Lower lobe of right lung (tissue), 2 donors: Measurements from ENCODE around the gene TSC22D1. TPM values are rescaled to one million over a fixed set of nuclear protein-coding genes. Genes with fewer than 3 reads are reported as not detected.

Source experiments
- ATAC-seq, 2 donors: fragments of 200-7000 bp; cut with Tn5 transposase; one replicate each; pipeline ENCODE4 v1.9.1; 2020 to 2022; ENCODE audit warnings: mild to moderate bottlenecking in 2 of 2, moderate library complexity in 2 of 2
- DNase-seq: peaks from one replicate; pipeline ENCODE4 v3.0.0-alpha.2; 2020
- H3K27ac ChIP-seq: fragments of 200-600 bp; one replicate; pipeline ENCODE4 v1.8.0; 2022
- H3K27me3 ChIP-seq: fragments of 200-600 bp; one replicate; pipeline ENCODE4 v1.8.0; 2022; ENCODE audit warnings: low read depth
- H3K36me3 ChIP-seq: fragments of 200-600 bp; one replicate; pipeline ENCODE4 v1.8.0; 2022; ENCODE audit warnings: mild to moderate bottlenecking
- H3K4me1 ChIP-seq: fragments of 200-600 bp; one replicate; pipeline ENCODE4 v1.8.0; 2022
- H3K4me3 ChIP-seq: fragments of 200-600 bp; one replicate; pipeline ENCODE4 v1.8.0; 2022; ENCODE audit warnings: mild to moderate bottlenecking
- H3K9me3 ChIP-seq: fragments of 200-600 bp; one replicate; pipeline ENCODE4 v1.8.0; 2022
- CTCF ChIP-seq: fragments of 200-600 bp; IDR thresholded peaks from one replicate; pipeline ENCODE4 v1.8.0; 2022; ENCODE audit warnings: antibody characterized with exemption, mild to moderate bottlenecking
- intact Hi-C: fragments of 100-400 bp; cut with DNase I; formaldehyde crosslinking; loops from one replicate; pipeline ENCODE4 v1.11.0; 2022
- total RNA-seq: library from RNA; stranded (reverse); fragmentation: NEBNext Ultra II Directional; extraction: Animal tissue kit (Norgen Biotek cat#: 25700); gene quantifications from one replicate; pipeline ENCODE4 v1.2.1, GENCODE V29; 2021
- donor health status: DM: no; HTN: yes; CAD: no; lungs with severe emphysema.

Gene TSC22D1
- total RNA-seq, 1 donor from 2014 or later, result 163 TPM

DNA sequence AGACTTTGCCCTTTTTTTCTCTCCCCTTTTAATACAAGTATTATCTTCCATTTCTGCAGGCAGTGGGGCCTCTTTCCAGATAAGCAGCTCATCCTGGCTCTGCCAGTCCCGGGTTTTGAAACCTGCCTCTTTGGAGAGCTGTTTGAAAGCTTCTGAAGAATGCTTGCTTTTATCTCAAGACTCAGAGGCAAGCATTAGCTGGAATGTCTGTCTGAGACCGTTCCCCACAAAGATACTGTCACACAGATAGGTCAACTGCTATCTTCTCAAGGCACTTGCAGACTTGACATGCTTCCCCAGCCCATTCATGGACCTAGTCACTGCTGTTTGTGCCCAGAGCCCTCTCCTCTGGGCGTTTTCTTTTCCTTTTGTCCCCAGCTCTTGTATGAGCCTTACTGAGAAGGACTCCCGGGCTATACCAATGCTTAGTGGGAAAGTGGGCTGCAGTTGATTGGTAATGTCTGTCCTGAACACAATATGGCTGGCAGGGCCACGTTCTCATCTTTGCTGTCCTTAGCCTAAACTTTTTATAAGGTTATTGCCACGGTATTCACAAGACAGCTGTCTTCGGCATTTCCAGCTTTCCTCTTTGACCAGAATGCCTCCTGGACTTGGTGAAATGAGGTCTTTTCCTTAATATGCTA, 189.1 kb downstream of the TSC22D1 start:
- intact Hi-C loops, result no loop called here
- TF ChIP-seq CTCF, result no peak
- peak in 1 of 2 donors; percentile 24 for ATAC-seq
- no peaks in the 10 kb centered on the region for H3K27me3 ChIP-seq
- no peaks in the 10 kb centered on the region for H3K9me3 ChIP-seq
- no peak overlapping the region for H3K4me3 ChIP-seq
- peaks cover 4% of the 10 kb centered on the region for H3K4me1 ChIP-seq
- H3K36me3 ChIP-seq, result no peaks in the 10 kb centered on the region
- H3K27ac ChIP-seq, result no peak overlapping the region
- no peak for DNase-seq

GRCh38 chr13:44385847-44386246, 190.3 kb downstream of the TSC22D1 start:
- no peak for TF ChIP-seq CTCF
- Histone ChIP-seq H3K36me3 (no peaks in the 10 kb centered on the region), H3K27ac (no peak overlapping the region), H3K4me3 (no peak overlapping the region), H3K9me3 (no peaks in the 10 kb centered on the region), H3K27me3 (no peaks in the 10 kb centered on the region), H3K4me1 (peaks cover 4% of the 10 kb centered on the region)
- intact Hi-C loops, result no loop called here
- ATAC-seq (no peak), DNase-seq (no peak)

DNA sequence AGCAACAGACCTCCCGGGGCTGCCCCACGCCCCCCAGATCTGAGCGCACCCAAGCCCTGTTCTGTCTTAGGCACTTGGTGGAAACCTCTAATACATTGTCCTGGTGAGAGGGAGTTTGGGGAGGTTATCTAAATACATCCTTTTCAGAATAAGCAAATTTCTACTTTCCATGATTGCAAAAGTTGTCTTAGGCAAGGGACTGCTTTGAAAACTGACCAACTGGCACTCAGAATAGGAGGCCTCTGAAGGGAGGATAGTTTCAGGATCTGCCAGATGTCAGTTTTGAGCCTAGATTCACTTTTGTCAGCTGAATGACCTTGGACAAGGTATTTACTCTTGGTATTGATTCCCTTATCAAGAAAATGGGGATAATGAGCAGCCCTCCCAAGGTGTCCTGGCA, 190.7 kb downstream of the TSC22D1 start:
- Histone ChIP-seq H3K27ac (no peak overlapping the region), H3K27me3 (no peaks in the 10 kb centered on the region), H3K4me3 (no peak overlapping the region), H3K36me3 (no peaks in the 10 kb centered on the region), H3K4me1 (peaks cover 4% of the 10 kb centered on the region), H3K9me3 (no peaks in the 10 kb centered on the region)
- no peak for ATAC-seq
- no peak for TF ChIP-seq CTCF
- intact Hi-C loops, result no loop called here
- DNase-seq, result no peak

DNA sequence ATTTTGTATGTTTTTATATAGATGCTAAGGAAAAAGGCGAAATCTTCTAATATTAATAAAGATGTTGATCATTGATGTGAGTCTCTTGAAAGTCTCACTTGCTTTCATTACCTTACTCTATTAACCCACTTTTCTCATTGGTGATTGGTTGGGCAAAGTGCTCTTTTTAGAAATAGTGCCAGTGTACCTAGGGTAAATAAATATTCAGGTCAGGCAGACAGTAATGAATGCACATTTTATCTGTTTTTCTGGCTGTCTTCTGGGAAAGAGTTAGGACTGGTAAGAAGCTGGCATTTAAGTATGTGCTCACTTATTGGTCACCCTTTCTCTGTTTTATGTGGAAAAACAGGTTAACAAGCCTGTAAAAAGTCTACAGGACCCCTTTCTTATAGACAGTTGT, 191.4 kb downstream of the TSC22D1 start:
- peaks cover 4% of the 10 kb centered on the region for H3K4me1 ChIP-seq
- no peak overlapping the region for H3K27ac ChIP-seq
- ATAC-seq (no peak), DNase-seq (no peak)
- no peak overlapping the region for H3K4me3 ChIP-seq
- no peak for TF ChIP-seq CTCF
- H3K27me3 ChIP-seq, result no peaks in the 10 kb centered on the region
- H3K9me3 ChIP-seq, result no peaks in the 10 kb centered on the region
- H3K36me3 ChIP-seq, result no peaks in the 10 kb centered on the region
- intact Hi-C loops, result no loop called here

DNA sequence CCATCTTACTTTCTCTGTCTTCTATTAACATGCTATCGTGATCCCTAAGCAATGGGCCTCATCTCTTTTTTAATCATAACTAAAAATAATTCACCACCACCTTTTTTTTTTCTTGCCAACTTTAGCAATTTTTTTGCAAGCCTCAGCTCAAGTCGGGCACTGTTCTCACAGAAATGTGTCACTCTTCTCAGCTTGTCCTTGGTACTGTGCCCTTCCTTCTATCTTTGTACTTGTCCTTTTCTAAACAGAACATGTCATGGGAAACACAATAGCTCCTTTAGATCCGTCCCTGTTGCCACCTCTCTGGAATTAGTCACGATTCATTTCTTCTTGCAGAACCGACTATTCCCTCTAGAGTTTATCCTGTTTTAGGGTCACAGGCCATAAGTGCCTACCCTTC, 192.2 kb downstream of the TSC22D1 start:
- Histone ChIP-seq H3K27ac (no peak overlapping the region), H3K9me3 (no peaks in the 10 kb centered on the region), H3K4me1 (peaks cover 4% of the 10 kb centered on the region), H3K27me3 (no peaks in the 10 kb centered on the region), H3K36me3 (no peaks in the 10 kb centered on the region), H3K4me3 (no peak overlapping the region)
- ATAC-seq, result no peak
- DNase-seq, result no peak
- intact Hi-C loops, result no loop called here
- no peak for TF ChIP-seq CTCF
